AG10803 (cell line): ENCODE results near the gene IFT122.
A peak's percentile ranks its signal among the peaks of the same experiment; 100 is the strongest.

Experiments used
- DNase-seq: peaks from one replicate; pipeline ENCODE4 v3.0.0; 2010; ENCODE audit warnings: low read depth
- H3K4me3 ChIP-seq: 2 replicates; pipeline ENCODE4 v1.5.1; 2011; ENCODE audit warnings: mild to moderate bottlenecking, low read length, control low read depth
- TF ChIP-seq, protein P1 (sequence below): conservative IDR thresholded peaks from 2 replicates; pipeline ENCODE4 v1.5.1; 2011; ENCODE audit warnings: mild to moderate bottlenecking, low read length, control low read depth, inconsistent platforms

IFT122 gene

DNA sequence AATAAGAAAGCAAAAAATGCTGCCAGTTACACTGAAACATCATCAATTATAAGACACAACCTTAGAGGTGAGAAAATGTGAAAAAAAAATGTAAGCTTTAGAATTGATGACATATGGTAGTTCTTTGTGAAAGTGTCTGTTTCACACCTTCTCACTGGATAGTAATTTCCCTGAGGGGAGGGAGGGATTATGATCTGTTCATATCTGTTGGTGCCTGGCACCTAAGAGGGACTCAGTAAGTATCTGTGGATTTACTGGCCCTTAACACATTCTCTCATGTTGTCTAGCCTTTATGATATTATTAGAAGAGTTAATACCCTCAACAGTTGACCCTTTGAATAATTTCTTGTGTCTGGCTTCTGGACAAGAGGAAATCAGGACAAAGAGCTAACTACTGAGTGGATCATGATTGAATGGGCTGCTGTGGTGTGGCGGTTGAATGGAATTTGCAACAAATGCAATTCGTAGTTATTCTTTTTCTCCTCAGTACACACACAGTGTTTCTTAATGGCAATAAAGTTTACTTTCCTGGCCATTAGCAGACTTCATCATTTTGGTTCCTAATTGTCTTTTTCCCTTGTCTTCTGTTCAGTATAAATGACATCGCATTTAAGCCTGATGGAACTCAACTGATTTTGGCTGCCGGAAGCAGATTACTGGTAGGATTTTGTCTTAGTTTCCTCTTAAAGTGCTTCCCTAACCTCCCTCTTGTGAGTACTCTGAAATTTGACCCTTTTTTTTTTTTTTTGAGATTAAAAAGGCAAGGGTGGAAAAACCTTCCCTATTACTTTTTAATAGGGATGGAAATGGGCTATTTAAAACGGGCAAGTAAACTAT lies 9.5 kb downstream of the IFT122 start:
- DNase-seq = no peak
- TF ChIP-seq, protein P1, sequence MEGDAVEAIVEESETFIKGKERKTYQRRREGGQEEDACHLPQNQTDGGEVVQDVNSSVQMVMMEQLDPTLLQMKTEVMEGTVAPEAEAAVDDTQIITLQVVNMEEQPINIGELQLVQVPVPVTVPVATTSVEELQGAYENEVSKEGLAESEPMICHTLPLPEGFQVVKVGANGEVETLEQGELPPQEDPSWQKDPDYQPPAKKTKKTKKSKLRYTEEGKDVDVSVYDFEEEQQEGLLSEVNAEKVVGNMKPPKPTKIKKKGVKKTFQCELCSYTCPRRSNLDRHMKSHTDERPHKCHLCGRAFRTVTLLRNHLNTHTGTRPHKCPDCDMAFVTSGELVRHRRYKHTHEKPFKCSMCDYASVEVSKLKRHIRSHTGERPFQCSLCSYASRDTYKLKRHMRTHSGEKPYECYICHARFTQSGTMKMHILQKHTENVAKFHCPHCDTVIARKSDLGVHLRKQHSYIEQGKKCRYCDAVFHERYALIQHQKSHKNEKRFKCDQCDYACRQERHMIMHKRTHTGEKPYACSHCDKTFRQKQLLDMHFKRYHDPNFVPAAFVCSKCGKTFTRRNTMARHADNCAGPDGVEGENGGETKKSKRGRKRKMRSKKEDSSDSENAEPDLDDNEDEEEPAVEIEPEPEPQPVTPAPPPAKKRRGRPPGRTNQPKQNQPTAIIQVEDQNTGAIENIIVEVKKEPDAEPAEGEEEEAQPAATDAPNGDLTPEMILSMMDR = no peak
- no peak overlapping the region for H3K4me3 ChIP-seq

DNA sequence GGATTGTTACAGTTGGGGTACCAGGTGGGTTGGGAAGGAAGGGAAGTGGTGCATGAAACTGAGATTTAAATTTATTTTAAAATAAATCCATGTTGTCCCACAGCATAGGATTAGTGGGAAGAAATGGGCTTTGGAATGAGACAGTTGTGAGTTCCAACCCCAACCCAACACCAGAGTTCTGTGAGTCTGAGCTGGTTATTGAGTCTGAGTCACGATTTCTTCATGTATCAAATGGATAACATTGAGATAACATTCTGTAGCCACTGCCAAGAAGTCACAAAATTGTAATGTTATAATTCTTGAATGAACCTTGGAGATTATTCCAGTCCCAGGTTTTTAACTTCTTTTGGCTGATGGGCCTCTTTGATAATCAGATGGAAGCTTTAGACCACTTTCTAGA lies 13.7 kb downstream of the IFT122 start:
- no peak for DNase-seq
- no peak overlapping the region for H3K4me3 ChIP-seq
- TF ChIP-seq, protein P1 = no peak

DNA sequence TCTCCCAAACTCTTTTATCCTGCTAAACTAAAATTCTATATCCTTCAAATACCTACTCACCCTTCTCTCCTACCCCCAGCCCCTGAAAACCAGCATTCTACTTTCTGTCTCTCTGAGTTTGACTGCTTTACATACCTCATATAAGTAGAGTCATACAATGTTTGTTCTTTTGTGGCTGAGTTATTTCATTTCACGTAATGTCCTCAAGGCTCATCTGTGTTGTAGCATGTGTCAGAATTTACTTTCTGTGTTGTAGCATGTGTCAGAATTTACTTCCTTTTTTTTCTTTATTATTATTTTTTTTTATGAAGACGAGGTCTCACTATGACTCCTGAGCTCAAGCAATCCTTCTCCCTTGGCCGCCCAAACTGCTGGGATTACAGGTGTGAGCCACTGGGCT lies 20.1 kb downstream of the IFT122 start:
- TF ChIP-seq, protein P1 = no peak
- no peak overlapping the region for H3K4me3 ChIP-seq
- no peak for DNase-seq

DNA sequence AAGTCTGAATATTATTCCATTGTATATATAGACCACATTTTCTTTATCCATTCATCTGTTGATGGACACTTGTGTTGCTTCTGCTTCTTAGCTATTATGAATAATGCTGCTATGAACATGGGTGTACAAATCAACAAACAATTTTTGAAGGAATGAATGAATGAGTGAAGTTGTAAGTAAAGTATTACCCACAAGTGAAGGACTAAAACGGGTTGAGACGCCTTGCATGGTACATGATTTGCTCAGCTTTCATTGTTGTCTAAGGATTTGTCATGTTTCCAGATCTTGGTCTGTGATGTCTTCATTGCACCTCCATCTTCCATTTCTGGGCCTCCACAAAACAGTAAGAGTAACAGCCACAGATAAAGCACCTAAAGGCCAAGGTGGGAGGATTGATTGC lies 20.5 kb downstream of the IFT122 start:
- no peak overlapping the region for H3K4me3 ChIP-seq
- TF ChIP-seq, protein P1 = no peak
- DNase-seq = no peak

DNA sequence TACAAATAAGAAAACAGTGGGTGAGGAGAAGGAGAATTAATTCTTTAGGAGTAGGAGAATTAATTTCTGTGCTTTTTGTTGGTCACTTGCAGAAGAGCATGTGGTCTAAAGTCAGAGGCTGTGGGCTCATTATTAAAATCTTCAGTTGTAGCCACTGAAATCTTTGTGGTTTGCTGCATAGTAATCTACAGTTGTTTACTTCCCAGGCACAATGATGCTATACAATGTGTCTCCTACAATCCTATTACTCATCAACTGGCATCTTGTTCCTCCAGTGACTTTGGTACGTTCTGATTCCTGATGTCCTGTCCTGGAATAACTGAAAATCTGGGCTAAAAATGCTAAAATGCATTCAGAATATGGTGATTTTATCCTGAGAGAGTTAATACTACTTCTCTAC lies 21.0 kb downstream of the IFT122 start:
- TF ChIP-seq, protein P1 = no peak
- DNase-seq = peak; percentile 77

DNA sequence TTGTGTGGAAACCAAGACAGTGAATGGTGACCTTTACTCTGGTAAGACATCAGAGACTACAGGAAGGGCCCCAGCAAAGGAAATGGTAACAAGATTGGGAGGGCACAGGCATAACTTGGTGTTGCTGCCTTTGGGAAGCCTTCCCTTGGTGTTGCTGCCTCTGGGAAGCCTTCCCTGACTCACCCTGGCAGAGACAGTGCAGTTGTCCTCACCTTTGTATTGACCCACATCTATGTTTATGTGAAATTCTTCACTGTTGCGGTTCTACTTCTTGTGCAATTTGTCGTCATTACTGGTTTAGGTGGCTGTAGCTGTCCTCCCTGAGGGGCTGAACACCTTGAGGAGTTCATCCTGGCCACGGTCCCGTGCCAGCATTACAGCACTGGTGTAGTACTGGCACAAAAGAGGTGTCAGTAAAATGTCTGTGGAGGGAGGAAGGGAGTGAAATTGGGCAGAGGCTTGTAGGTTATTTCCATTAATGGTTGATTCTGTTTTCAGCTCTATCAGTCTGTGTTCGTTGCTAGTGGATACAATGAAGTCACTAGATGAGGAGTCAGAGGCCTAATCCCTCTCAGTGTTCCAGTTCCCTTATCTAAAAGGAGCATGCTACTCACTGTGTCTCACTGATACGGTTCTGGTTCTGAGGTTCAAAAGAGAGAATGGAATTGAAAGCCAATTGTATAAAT lies 21.6 kb downstream of the IFT122 start:
- DNase-seq = peak; percentile 19
- TF ChIP-seq, protein P1 = no peak
- H3K4me3 ChIP-seq = no peak overlapping the region

More for the DNA sequence above, 21.0 kb downstream of the IFT122 start:
- no peak overlapping the region for H3K4me3 ChIP-seq
